GM15510 (cell line): Measurements from ENCODE around the gene KCNC4.

ENCODE experiments used
- POLR2A ChIP-seq: IDR thresholded peaks from 3 replicates; pipeline ENCODE4 v1.6.1; 2011; ENCODE audit warnings: borderline replicate concordance; ENCODE audit not compliant: insufficient read length; ENCODE audit errors: extremely low read depth

Gene KCNC4

GRCh38 chr1:110243146-110243545, 33.0 kb downstream of the KCNC4 start:
- no peak for TF ChIP-seq POLR2A

GRCh38 chr1:110243574-110243973, 33.5 kb downstream of the KCNC4 start:
- TF ChIP-seq POLR2A, result no peak

GRCh38 chr1:110245876-110246620, 35.9 kb downstream of the KCNC4 start:
- no peak for TF ChIP-seq POLR2A

- no peak for TF ChIP-seq POLR2A
Observed at GRCh38 chr1:110248746-110249145, 38.6 kb downstream of the KCNC4 start.

GRCh38 chr1:110249256-110249655, 39.1 kb downstream of the KCNC4 start:
- TF ChIP-seq POLR2A, result no peak

- no peak for TF ChIP-seq POLR2A
Observed at GRCh38 chr1:110250008-110250407, 39.9 kb downstream of the KCNC4 start.

GRCh38 chr1:110250749-110251148, 40.6 kb downstream of the KCNC4 start:
- no peak for TF ChIP-seq POLR2A

GRCh38 chr1:110253213-110253612, 43.1 kb downstream of the KCNC4 start:
- no peak for TF ChIP-seq POLR2A

- no peak for TF ChIP-seq POLR2A
Observed at GRCh38 chr1:110254604-110255391, 44.7 kb downstream of the KCNC4 start.

GRCh38 chr1:110255392-110255787, 45.3 kb downstream of the KCNC4 start:
- TF ChIP-seq POLR2A, result no peak

GRCh38 chr1:110258734-110259133, 48.6 kb downstream of the KCNC4 start:
- no peak for TF ChIP-seq POLR2A

GRCh38 chr1:110259770-110260169, 49.7 kb downstream of the KCNC4 start:
- no peak for TF ChIP-seq POLR2A
